LHCN-M2 (cell line): Measurements from ENCODE around the gene BRIP1. TPM values are rescaled to one million over a fixed set of nuclear protein-coding genes. Genes with fewer than 3 reads are reported as not detected.
"Not testable (repeated sequence)": the region's sequence is repeated elsewhere in the genome, so short reads cannot be mapped to it uniquely, and the experiment has no call there.

Experiments used
- DNase-seq: peaks from one replicate; pipeline ENCODE4 v3.0.0-alpha.2; 2012; ENCODE audit warnings: low read depth
- total RNA-seq: library from RNA; depleted of rRNA; stranded (reverse); fragments of >200 nt; gene quantifications from 2 replicates; pipeline ENCODE4 v1.2.3, GENCODE V29; 2014

The BRIP1 gene
- total RNA-seq, 1 experiment from 2014 or later, result 17.0 TPM

DNA sequence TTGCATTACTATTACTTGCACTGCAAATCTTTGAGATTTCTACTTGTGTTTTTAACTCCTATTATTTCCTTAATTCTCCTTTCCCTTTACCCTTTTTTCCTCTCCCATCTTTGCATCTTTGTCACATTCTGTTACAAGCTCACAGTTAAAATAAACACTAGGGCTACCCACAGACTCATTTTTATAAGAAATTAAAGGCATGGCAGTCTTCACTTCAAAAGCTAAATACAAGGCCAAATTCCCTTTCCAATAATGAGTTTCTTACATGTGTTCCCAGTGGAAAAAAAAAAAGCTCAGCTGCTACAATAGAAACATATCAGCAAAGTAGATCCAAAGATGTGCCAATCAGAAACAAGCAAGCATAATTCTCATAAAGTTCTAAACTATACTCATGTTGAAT is 3.7 kb upstream of the BRIP1 start:
- no peak for DNase-seq

DNA sequence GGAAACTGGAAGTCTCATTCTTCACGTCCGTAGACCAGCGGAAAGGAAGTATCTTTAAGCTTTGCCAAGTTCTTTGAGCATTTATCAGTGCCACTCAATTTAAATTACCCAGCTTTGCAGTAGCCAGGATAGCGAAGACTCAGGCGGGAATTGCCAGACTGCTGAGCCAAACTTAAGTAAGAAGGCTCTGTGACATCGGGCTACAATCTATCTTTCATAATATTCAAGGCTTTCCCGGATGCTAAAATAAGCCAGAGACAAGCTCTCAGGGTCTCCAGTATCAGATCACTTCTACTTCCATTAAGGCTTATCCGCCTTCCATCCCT is 436 bp upstream of the BRIP1 start:
- no peak for DNase-seq

DNA sequence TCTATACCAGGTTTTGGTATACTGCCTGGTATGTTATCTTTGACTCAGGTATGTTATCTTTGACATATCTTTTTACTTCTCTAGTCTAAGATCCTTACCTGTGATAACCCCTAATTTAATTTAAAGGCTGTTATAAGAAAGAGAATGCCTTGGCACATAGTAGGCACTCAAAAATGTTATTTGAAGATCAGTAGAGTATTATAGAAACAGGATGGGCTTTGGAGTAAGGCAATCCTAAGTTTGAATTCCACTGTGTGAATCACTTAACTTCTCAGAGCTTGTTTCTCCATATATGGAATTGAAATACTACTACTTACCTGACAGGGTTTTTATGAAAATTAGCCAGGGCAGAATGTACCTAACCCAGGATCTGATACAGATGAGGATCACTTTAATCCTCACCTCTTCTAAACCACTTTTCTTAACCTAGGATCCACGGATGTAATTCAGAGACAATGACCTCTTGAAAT is 1.2 kb downstream of the BRIP1 start:
- peak; percentile 17 for DNase-seq

DNA sequence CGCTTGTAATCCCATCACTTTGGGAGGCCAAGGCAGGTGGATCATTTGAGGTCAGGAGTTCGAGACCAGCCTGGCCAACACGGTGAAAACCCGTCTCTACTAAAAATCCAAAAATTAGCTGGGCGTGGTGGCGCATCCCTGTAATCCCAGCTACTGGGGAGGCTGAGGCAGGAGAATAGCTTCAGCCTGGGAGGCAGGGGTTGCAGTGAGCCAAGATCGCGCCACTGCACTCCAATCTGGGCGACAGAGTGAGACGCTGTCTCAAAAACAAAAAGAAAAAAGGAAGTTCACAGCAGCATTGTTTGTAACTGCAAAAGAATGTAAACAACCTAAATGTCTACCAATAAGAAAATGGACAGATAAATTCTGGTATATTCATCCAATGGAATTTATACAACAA is 2.9 kb downstream of the BRIP1 start:
- DNase-seq, result not testable (repeated sequence)

DNA sequence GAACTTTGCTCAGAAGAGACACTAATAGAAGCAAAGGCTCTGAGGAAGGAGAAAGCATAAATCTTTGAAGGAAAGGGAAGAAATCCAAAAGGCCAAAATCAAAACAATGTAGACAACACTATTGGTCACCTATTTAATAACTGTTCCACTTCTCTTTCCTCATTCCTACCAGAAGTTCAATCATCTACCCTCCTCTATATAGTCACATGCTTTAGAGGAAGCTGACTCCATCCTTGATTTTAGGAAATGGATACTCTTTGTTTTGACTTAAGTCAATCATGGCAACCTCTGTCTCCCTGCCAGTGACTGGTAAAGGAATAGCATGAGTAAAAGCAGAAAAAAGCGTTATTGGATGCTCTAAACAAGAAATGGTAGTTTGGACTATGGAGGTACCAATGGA is 7.3 kb downstream of the BRIP1 start:
- DNase-seq, result no peak

DNA sequence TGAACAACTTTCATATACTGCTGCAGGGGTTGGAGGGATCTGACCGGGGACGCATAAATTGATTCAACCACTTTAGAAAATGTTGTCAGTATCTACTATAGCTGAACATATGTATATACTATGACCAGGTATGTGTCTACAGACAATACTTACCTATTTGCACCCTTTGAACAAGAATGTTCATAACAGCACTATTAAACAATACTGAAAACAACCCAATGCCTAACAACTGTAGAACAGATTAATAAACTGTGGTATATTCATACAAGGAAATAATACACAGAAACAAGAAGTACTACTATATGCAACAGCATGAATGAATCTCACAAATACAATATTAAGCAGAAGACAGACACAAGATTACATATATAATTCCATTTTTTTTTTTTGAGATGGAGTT is 10.5 kb downstream of the BRIP1 start:
- no peak for DNase-seq

DNA sequence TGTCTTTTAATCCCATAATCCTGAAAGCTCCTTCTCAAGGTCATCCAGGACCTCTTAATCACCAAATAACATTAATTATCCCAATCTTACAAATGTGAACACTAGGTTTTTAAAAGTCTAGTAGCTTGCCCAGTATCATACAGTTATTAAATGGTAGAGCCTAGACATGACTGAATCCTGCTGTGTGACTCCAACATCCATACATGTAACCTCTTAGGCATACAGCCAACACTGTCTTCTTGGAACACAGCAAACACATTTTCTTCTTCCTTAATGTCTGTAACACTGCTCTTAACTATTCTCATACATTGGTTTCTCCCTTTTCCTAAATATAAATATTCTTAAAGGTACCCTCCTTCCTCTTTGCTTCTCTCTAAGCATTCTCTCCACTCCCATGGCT is 13.7 kb downstream of the BRIP1 start:
- DNase-seq, result no peak

DNA sequence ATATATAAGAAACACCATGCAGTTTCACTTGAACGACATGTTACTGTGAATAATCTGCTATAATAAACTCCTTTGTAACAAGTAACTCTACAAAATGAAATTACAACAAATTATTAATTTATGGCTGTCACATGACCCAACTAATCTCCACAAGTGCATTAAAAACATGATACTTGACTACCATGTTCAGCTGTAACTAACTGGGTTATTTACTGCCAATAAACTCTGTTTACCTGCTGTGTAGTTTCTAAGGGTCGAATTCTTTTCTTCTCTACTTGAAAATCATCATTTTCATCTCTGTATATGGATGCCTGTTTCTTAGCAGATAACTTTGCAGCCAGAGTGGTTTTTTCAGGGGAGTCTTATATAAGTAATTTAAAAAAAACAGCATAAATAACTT is 14.4 kb downstream of the BRIP1 start:
- DNase-seq, result no peak

DNA sequence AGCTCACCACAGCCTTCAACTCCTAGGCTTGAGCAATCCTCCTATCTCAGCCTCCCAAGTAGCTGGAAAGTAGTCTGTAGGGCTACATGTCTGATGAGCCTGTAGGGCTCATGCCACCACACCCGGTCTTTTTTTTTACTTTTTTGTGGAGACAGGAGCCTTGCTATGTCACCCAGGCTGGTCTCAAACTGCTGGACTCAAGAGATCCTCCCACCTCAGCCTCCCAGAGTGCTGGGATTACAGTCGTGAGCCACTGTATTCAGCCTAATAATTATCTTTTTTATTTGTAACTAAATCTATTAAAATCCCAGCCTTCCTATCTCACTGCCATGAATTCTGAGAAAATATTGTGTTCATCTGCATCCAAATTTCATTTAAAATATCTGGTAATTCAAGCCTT is 15.1 kb downstream of the BRIP1 start:
- DNase-seq, result no peak

DNA sequence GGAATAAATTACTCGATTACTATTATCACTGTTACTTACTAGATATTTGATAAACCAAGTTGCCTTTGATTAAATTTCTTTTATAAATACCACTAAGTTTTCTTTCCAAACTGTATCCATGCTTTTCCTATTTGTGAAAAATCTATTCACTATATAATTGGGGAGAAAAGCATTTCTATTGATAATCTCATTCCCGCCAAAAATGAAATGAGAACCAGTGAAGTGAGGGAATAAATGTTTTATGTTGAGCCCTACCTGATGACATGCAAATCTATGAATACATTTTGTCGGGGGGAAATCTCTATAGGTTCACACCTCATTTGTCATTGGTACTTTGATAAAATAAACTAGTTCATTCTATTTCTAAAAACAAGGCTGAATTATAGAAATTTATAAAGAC is 15.7 kb downstream of the BRIP1 start:
- no peak for DNase-seq

DNA sequence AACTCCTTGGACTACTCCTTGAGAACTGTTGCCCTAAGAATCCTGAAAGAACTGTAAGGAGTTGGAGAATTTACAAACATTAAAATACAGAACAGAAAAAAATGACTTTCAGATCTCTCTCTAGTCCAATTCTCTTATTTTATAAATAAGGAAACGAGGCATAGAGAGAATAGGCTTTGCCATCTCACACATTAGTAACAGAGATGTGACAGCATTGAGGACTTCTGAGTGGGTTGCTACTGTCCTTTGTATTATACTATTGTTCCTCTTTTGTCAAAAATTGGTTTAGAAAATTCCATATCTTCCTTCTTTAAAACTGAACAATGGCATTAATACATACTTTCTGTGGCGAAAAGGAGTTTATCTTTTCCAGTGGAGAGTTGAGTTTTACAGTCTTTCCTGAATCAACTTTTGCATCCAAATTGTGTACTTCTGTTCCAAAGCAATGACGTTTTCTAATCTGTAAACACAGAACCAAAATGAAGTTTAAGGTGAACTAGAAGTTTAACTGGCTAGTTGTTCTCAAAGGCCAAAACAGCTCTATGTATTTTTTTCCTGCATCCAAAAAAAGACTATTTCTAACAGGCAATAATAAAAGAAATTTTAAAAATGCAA is 16.5 kb downstream of the BRIP1 start:
- DNase-seq, result no peak

DNA sequence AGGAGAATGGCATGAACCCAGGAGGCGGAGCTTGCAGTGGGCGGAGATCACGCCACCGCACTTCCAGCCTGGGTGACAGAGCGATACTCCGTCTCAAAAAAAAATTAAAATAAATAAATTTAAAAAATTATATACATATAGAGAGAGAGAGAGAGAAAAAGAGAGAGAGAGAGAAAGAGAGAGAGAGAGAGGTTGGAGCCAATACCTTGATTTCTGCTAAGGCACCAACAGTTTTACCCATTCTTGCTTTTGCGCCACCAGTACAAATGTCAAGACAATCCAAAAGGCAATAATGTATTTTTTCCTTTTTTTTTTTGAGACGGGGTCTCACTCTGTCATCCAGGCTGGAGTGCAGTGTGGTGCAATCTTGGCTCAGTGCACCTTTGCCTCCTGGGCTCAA is 17.2 kb downstream of the BRIP1 start:
- DNase-seq, result no peak

DNA sequence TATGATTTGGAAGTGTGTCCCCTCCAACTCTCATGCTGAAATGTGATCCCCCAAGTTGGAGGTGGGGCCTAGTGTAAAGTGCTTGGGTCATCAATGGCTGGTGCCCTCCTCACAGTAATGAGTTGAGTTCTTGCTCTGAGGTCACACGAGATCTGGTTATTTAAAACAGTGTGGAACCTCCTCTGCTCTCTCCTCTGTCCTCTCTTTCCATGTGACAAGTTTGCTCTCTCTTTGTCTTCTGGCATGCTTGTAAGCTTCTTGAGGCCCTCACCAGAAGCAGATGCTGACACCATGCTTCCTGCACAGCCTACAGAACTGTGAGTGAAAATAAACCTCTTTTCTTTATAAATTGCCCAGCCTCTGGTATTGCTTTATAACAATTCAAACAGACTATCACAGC is 19.9 kb downstream of the BRIP1 start:
- no peak for DNase-seq

DNA sequence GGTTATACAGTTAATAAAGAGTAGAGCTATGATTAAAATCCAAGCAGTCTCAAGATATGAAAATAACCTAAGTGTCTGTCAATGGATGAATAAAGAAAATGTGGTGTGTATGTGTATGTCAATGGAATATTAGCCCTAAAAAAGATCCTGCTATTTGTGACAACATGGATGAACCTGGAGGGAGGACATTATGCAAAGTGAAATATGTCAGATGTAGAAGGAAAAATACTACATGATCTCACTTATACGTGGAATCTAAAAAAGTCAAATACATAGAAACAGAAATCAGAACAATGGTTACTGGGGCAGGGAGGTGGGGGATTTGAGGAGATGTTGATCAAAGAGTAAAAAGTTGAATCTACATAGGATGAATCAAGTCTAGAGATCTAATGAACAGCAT is 20.4 kb downstream of the BRIP1 start:
- DNase-seq, result no peak

DNA sequence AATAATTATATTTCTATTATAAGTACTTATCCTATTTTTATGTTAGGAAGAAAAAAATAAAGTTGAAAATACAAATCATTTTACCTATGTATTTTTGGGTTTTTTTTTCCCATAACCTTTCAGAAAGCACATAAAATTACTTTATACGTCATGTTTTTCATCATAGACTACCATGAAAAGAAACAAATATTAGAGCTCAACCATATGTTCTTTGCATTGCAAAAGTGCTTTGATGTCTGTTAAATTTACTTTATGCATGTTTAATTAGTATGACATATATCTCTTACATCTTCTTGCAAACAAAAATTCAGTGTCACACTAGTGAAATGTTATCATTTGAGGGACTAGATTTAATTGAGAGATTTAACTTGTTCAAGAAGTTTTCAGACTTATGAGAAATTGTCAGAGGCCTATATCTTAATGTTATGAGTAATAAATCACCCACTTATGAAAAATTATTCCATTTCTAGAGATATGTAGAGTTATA is 24.0 kb downstream of the BRIP1 start:
- no peak for DNase-seq

DNA sequence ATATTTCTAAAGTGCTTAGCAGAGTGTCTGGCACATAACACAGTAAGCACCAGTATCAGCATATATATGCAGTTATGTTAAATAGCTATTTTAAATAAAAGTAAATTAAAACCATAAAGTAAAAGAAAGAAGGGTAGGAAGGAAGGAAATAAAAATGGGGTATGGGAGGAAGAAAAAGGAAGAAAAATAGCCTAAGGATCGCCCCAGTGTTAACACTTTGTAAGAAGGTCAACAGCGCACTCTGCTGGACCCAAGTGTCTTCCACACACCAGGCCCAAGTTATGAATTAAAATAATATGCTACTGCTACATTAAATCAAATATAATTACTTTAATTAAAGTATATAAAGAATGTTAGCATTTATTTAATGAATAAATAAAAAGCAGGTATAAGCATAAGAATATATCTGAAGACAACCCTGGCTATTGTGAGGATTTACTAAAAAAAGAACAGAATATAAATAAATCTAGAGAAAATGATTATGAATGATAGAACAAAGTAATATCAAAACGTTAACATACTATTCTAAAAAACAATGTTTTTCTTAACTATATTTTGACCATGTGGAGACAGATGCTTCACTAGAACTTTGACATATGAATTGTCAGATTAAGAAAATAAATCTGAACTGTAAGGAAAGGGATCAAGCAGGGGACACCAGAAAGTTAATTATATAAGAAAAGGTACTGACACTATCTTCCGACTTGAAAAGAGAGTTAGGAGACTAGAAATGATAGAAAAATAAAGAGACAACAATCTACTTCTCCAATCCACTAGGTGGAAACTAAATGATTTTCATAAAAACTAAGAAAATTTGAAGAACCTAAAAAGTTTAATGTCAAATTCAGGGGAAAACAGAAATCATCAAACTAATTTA is 25.9 kb downstream of the BRIP1 start:
- DNase-seq, result peak; percentile 63

DNA sequence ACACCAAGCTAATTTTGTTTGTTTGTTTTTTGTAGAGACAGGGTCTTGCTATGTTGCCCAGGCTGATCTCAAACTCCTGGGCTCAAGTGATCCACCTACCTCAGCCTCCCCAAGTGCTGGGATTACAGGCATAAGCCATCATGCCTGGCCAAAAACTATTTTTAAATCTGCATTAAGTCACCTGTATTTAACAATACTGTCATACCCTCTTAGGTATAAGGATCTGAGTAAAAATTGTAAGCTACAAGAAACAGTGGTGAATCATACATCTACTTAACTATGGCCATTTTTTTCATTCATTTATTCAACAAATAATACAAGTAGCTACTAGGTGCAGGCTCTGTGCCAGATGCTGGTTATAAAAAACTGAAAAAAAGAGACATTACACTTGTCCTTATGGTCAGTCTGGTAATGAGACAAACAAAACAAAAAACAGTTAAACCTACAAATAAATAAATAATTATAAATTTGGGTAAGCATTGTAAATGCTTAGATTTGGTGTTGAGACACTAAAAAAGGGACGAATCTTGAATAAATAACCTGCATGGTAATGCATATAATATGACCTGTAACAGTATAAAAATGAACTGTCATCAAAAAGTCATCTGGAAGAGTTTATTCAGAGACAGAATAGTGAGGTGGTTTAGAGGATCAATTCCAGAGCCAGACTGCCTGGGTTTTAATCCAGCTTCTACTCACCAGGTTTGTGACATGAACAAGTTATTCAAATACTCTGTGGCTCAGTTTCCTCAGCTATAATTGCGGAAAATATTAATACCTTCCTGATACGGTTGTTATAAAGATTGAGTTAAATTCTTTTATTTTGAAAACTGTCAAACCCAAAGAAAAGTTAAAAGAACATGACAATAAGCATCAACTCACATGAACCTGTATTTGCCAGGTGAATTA is 26.8 kb downstream of the BRIP1 start:
- no peak for DNase-seq

DNA sequence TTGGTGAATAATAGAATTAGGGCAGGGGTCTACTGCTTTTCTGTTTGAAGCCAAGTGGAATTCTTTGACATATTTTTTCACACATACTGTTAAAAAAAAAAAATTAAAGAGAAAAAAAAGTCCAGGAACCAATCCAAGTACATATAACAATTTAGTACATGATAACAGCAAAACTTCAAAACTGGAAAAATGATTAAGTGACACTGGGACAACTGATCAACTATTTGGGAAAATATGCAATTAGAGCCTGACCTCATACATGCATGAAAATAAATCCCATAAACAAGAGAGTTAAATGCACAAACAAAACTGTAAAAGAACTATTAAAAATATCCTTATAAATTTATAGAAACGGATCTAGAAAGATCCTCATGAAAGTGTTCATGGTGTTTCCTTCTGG is 27.7 kb downstream of the BRIP1 start:
- no peak for DNase-seq

DNA sequence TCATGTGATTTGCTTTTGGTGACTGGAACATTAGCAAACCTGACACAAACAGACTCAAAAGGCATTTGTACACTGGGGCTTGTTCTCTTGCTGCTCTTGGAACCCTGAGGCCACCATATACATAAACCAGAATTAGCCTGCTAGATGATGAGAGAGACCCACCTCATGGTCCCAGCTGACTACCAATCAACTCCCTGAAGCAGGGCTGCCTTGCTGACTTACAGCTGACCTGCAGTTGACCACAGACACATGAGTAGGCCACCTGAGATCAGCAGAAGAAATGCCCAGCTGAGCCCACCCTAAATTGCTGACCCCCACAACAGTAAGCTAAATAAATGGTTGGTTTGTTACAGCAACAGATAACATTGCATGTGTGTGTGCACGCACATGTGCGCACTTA is 28.7 kb downstream of the BRIP1 start:
- DNase-seq, result no peak

DNA sequence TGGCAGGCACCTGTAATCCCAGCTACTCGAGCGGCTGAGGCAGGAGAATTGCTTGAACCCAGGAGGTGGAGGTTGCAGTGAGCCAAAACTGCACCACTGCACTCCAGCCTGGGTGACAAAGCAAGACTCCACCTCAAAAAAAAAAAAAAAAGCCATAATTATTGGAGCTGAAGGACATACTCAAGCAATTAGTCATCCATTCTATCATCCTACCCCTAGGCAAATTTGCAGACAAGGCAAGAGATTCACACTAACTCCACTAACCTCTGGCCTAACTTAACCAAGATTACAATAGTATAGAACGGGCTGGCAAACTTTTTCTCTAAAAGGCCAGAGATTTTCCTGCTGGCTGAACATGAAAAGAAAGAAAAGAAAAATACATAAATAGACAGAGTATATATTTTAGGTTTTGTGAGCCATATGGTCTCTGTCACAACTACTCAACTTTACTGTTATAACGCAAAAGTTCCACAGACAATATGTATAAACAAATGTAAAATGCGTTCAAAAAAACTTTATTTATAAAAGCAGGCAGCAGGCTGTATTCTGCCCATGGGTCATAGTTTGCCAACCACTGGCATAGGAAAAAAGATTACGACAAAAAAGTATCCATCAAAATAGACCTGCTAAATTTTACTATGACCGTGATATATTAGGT is 29.7 kb downstream of the BRIP1 start:
- peak; percentile 73 for DNase-seq

DNA sequence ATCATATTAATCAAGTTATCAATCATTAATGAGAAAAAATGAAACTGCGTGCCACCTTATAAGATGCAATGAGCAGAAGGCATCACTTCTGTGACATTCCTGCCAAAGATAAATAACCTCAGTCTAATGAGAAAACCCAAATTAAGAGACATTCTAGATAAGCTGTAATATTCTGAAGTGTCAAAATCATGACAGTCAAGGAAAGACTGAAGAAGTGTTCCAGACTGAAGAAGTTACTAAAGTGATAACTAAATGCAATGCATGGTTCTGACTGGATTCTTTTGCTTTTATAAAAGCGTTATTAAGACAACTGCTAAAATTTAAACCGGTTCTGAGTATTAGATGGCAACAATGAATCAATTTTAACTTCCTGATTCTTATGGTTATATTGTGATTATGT is 30.9 kb downstream of the BRIP1 start:
- no peak for DNase-seq

DNA sequence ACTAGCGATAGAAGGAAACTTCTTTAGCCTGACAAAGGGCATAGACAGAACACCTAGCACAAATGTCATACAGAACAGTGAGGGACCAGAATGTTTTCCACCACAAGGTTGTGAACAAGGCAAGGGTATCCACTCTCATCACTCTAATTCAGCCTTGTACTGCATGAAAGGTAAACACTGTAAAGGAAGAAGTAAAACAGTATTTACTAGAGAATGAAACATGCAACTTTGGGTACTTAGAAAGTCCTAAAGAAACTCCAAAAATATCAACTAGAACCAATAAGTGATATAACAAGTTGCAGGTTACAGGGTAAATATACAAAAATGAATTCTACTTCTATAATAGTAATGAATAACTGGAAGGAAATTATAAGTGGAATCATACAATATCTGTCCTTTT is 32.2 kb downstream of the BRIP1 start:
- no peak for DNase-seq
